ENCODE data around the gene CFAP74.

DNA sequence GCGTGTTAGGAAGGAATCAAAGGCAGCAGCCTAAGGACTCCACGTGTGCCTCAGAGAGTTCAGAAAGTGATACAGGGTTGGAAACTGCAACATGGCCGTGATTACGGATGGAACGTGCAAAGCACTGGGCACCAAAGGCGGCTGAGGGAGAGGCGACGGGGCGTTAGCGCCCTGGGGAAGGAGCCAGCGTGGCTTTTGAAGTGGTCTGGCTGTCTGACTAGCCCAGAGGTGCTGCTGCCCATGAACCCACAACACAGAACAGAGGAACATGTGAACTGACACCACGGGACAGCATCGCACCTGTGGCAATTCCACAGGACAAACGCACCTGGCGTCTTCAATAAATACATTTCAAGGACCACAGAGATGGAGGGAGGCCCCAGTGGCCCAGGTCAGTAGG is 66.5 kb downstream of the CFAP74 start:
- TF ChIP-seq POLR2AphosphoS5 (IDR thresholded peaks at IDR 0.05) = no peak
- TF ChIP-seq CTCF (IDR thresholded peaks at IDR 0.05) = no peak
- no peak for TF ChIP-seq POLR2A (IDR thresholded peaks at IDR 0.05)

All from sigmoid colon (tissue), 4 donors.